Neural cell (in vitro differentiated cells): ENCODE data around the gene GIMAP8.

ENCODE experiments used
- SMC3 ChIP-seq: fragments of 450-650 bp; conservative IDR thresholded peaks from 2 replicates; pipeline ENCODE4 v1.6.1; 2014; ENCODE audit warnings: antibody characterized with exemption, mild to moderate bottlenecking, moderate library complexity; ENCODE audit not compliant: poor library complexity
- TF ChIP-seq, protein P1 (sequence below): IDR thresholded peaks from 2 replicates; pipeline ENCODE4 v1.6.1; 2012; ENCODE audit warnings: borderline replicate concordance
- TF ChIP-seq, protein P2 (sequence below): fragments of 450-650 bp; IDR thresholded peaks from 2 replicates; pipeline ENCODE4 v1.5.1; 2014; ENCODE audit warnings: antibody characterized with exemption, mild to moderate bottlenecking, moderate library complexity; ENCODE audit not compliant: poor library complexity, severe bottlenecking

DNA sequence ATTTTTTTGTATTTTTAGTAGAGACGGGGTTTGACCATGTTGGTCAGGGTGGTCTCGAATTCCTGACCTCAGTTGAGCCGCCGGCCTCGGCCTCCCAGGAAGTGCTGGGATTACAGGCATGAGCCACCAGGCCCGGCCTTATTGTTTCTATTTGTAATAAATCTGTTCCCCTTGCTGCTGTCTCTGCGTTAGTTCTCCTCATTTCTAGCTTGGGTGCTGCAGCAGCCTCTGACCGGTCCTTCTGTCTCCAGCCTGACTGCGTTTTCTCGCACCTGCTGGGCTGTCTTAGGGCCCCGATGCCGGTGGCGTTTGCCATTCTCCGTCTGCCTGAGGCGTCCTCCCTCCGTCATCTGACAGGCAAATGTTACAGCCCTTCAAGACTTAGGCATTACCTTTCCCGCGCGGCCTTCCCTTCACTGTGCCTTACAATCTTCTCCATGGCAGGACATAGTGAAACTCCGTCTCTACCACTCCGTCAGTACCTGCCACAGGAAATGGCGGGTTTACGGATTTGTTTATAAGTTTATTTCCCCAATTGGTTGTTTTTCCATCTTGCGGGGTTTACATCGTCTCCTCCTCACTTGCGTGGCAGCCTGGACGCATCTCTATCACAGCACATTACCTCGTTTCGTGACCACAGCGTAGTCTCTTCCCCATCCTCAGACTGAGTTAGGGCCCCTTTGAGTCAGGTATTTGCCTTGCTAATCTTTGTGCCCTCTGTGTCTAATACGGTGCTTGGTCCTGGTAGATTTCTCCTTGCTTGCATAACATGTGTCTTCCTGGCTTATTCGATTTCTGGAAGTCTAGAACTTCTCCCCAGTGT is 2.3 kb upstream of the GIMAP8 start:
- TF ChIP-seq, protein P1, sequence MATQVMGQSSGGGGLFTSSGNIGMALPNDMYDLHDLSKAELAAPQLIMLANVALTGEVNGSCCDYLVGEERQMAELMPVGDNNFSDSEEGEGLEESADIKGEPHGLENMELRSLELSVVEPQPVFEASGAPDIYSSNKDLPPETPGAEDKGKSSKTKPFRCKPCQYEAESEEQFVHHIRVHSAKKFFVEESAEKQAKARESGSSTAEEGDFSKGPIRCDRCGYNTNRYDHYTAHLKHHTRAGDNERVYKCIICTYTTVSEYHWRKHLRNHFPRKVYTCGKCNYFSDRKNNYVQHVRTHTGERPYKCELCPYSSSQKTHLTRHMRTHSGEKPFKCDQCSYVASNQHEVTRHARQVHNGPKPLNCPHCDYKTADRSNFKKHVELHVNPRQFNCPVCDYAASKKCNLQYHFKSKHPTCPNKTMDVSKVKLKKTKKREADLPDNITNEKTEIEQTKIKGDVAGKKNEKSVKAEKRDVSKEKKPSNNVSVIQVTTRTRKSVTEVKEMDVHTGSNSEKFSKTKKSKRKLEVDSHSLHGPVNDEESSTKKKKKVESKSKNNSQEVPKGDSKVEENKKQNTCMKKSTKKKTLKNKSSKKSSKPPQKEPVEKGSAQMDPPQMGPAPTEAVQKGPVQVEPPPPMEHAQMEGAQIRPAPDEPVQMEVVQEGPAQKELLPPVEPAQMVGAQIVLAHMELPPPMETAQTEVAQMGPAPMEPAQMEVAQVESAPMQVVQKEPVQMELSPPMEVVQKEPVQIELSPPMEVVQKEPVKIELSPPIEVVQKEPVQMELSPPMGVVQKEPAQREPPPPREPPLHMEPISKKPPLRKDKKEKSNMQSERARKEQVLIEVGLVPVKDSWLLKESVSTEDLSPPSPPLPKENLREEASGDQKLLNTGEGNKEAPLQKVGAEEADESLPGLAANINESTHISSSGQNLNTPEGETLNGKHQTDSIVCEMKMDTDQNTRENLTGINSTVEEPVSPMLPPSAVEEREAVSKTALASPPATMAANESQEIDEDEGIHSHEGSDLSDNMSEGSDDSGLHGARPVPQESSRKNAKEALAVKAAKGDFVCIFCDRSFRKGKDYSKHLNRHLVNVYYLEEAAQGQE = no peak
- TF ChIP-seq, protein P2, sequence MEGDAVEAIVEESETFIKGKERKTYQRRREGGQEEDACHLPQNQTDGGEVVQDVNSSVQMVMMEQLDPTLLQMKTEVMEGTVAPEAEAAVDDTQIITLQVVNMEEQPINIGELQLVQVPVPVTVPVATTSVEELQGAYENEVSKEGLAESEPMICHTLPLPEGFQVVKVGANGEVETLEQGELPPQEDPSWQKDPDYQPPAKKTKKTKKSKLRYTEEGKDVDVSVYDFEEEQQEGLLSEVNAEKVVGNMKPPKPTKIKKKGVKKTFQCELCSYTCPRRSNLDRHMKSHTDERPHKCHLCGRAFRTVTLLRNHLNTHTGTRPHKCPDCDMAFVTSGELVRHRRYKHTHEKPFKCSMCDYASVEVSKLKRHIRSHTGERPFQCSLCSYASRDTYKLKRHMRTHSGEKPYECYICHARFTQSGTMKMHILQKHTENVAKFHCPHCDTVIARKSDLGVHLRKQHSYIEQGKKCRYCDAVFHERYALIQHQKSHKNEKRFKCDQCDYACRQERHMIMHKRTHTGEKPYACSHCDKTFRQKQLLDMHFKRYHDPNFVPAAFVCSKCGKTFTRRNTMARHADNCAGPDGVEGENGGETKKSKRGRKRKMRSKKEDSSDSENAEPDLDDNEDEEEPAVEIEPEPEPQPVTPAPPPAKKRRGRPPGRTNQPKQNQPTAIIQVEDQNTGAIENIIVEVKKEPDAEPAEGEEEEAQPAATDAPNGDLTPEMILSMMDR = no peak
- no peak for TF ChIP-seq SMC3
